ENCODE measurements around the gene TEX19. TPM values are rescaled to one million over a fixed set of nuclear protein-coding genes. Genes with fewer than 3 reads are reported as not detected.

TEX19 gene
- total and polyA plus RNA-seq, 12 donors, result 0.26 TPM; not detected in 11

- no peak overlapping the region for H3K27ac ChIP-seq
- no peaks in the 10 kb centered on the region for H3K4me1 ChIP-seq (replicated peaks in 1 of 2)
- H3K27me3 ChIP-seq, result no peaks in the 10 kb centered on the region
- TF ChIP-seq POLR2A (IDR thresholded peaks at IDR 0.05) (no peak), CTCF (IDR thresholded peaks at IDR 0.05) (no peak)
- DNase-seq, result no peak
- intact Hi-C loops (cut with DNase I), result no loop called here
- H3K4me3 ChIP-seq, result no peak overlapping the region
- WGBS, 4 donors, result 69 to 90% (median 86%) methylated on average over 10 to 18 of the region's 18 CpGs
- H3K9me3 ChIP-seq (replicated peaks in 1 of 3), result no peaks in the 10 kb centered on the region
- peaks cover 0 to 11% of the 10 kb centered on the region in 2 donors for H3K36me3 ChIP-seq (replicated peaks in 1 of 2)
Observed at GRCh38 chr17:82399601-82400101, 40.6 kb downstream of the TEX19 start.

GRCh38 chr17:82400206-82400605 lies 41.2 kb downstream of the TEX19 start:
- whole genome bisulfite sequencing, 4 donors, result 67 to 89% (median 84%) methylated on average over 6 to 7 of the region's 7 CpGs
- no peaks in the 10 kb centered on the region for H3K4me1 ChIP-seq (replicated peaks in 1 of 2)
- no peak for TF ChIP-seq CTCF (IDR thresholded peaks at IDR 0.05)
- TF ChIP-seq POLR2A (IDR thresholded peaks at IDR 0.05), result no peak
- H3K27me3 ChIP-seq, result no peaks in the 10 kb centered on the region
- intact Hi-C loops (cut with DNase I), result no loop called here
- no peak overlapping the region for H3K27ac ChIP-seq
- DNase-seq, result peak in 1 of 7 donors; percentile 21
- no peak overlapping the region for H3K4me3 ChIP-seq
- H3K9me3 ChIP-seq (replicated peaks in 1 of 3), result no peaks in the 10 kb centered on the region
- peaks cover 0 to 11% of the 10 kb centered on the region in 2 donors for H3K36me3 ChIP-seq (replicated peaks in 1 of 2)

- peak in 3 of 7 donors; percentile 49 to 64 (median 53) for DNase-seq
- no peak overlapping the region for H3K4me3 ChIP-seq
- H3K27ac ChIP-seq, result no peak overlapping the region
- H3K27me3 ChIP-seq, result no peaks in the 10 kb centered on the region
- H3K36me3 ChIP-seq (replicated peaks in 1 of 2), result peaks cover 0 to 11% of the 10 kb centered on the region in 2 donors
- no peaks in the 10 kb centered on the region for H3K4me1 ChIP-seq (replicated peaks in 1 of 2)
- 68 to 85% (median 80%) methylated on average over 19 of the region's 19 CpGs for WGBS, 4 donors
- intact Hi-C loops (cut with DNase I), result no loop called here
- H3K9me3 ChIP-seq (replicated peaks in 1 of 3), result no peaks in the 10 kb centered on the region
- TF ChIP-seq CTCF (IDR thresholded peaks at IDR 0.05) (no peak), POLR2A (IDR thresholded peaks at IDR 0.05) (no peak)
Observed at GRCh38 chr17:82400830-82401229, 41.8 kb downstream of the TEX19 start.

- DNase-seq, result no peak
- Histone ChIP-seq H3K9me3 (replicated peaks in 1 of 3) (no peaks in the 10 kb centered on the region), H3K27ac (no peak overlapping the region), H3K4me1 (replicated peaks in 1 of 2) (no peaks in the 10 kb centered on the region), H3K27me3 (no peaks in the 10 kb centered on the region), H3K4me3 (no peak overlapping the region), H3K36me3 (replicated peaks in 1 of 2) (peaks cover 0 to 11% of the 10 kb centered on the region in 2 donors)
- intact Hi-C loops (cut with DNase I), result no loop called here
- WGBS, 4 donors, result 84 to 91% (median 88%) methylated on average over 7 of the region's 7 CpGs
- TF ChIP-seq CTCF (IDR thresholded peaks at IDR 0.05) (no peak), POLR2A (IDR thresholded peaks at IDR 0.05) (no peak)
Observed at GRCh38 chr17:82402865-82403264, 43.8 kb downstream of the TEX19 start.
